PFSK-1 (cell line): ENCODE data around the gene GIPC1.

Experiments used
- FOXP2 ChIP-seq: optimal IDR thresholded peaks from 2 replicates; pipeline ENCODE3; 2011; ENCODE audit warnings: borderline replicate concordance, control low read depth, inconsistent platforms; ENCODE audit not compliant: insufficient read depth; ENCODE audit errors: extremely low read length, extremely low read depth
- POLR2AphosphoS5 ChIP-seq: IDR thresholded peaks from 2 replicates; pipeline ENCODE4 v1.6.1; 2012; ENCODE audit warnings: low read depth, mild to moderate bottlenecking, control low read depth, low read length, moderate library complexity
- TAF1 ChIP-seq: IDR thresholded peaks from 2 replicates; pipeline ENCODE4 v1.6.1; 2012; ENCODE audit warnings: low read length, control low read depth, borderline replicate concordance; ENCODE audit not compliant: insufficient read depth

GRCh38 chr19:14439014-14439413 lies 56.9 kb downstream of the GIPC1 start:
- TF ChIP-seq FOXP2 (no peak), TAF1 (no peak), POLR2AphosphoS5 (no peak)
